A549 (cell line): ENCODE results near the gene NPTXR. TPM values are rescaled to one million over a fixed set of nuclear protein-coding genes. Genes with fewer than 3 reads are reported as not detected.
A peak's percentile ranks its signal among the peaks of the same experiment; 100 is the strongest.

ENCODE experiments used
- ATAC-seq, 2 experiments: fragments of 200-7000 bp in 1 of 2; fragments of >200 bp in 1 of 2; cut with Nextera tagmentation in 1 of 2; cut with Tn5 transposase in 1 of 2; 3 replicates each; pipeline versions ENCODE4 v1.8.0 to v1.9.1; 2018 to 2020; ENCODE audit warnings: mild to moderate bottlenecking in 1 of 2, moderate library complexity in 1 of 2
- CTCF ChIA-PET: fragments of 300-600 bp; sonication (Branson Sonifier 250); formaldehyde crosslinking; extraction: SDS; loops from one replicate; lab custom pipeline; 2021; ENCODE audit warnings: antibody characterized with exemption, inconsistent platforms; lab: Yijun Ruan, JAX
- POLR2A ChIA-PET: fragments of 350-600 bp; formaldehyde crosslinking; extraction: SDS; loops from one replicate; lab custom pipeline; 2021; ENCODE audit warnings: antibody characterized with exemption, inconsistent platforms; lab: Yijun Ruan, JAX
- DNase-seq, 2 experiments: peaks; one replicate each; pipeline versions ENCODE4 v3.0.0 to v3.0.0-alpha.2; 2011 to 2016; ENCODE audit warnings: low read depth in 1 of 2, low spot score in 1 of 2
- FAIRE-seq: peaks from 2 replicates; lab custom pipeline; 2011; peaks lifted over from hg19 to GRCh38; lab: Jason Lieb, UNC
- H3K27ac ChIP-seq, 2 experiments: fragments of >200 bp; sonication (Bioruptor Twin); formaldehyde crosslinking; 3 replicates each; pipeline ENCODE4 v1.5.1; 2016 to 2017
- H3K4me1 ChIP-seq: fragments of >200 bp; sonication (Bioruptor Twin); formaldehyde crosslinking; 3 replicates; pipeline ENCODE4 v1.6.1; 2016
- H3K4me2 ChIP-seq: fragments of >200 bp; sonication (Bioruptor Twin); formaldehyde crosslinking; 3 replicates; pipeline ENCODE4 v1.6.1; 2016
- H3K4me3 ChIP-seq: fragments of >200 bp; sonication (Bioruptor Twin); formaldehyde crosslinking; 3 replicates; pipeline ENCODE4 v1.5.1; 2016
- H3K9me3 ChIP-seq: fragments of >200 bp; sonication (Bioruptor Twin); formaldehyde crosslinking; 3 replicates; pipeline ENCODE4 v1.6.1; 2016
- BCL3 ChIP-seq: fragments of >200 bp; sonication (Bioruptor Twin); formaldehyde crosslinking; IDR thresholded peaks from 3 replicates; pipeline ENCODE4 v1.6.1; 2016
- CBX2 ChIP-seq: fragments of 200-600 bp; sonication (generic); IDR thresholded peaks from 2 replicates; pipeline ENCODE4 v1.6.1; 2016; ENCODE audit warnings: low read depth, mild to moderate bottlenecking, borderline replicate concordance
- CBX8 ChIP-seq: fragments of 200-600 bp; sonication (generic); IDR thresholded peaks from 2 replicates; pipeline ENCODE4 v1.6.1; 2016
- CEBPB ChIP-seq, 2 experiments: fragments of >200 bp in 1 of 2; sonication (Bioruptor Twin) in 1 of 2; formaldehyde crosslinking in 1 of 2; IDR thresholded peaks; 2 replicates each; pipeline ENCODE4 v1.6.1; 2012 to 2016
- CHD2 ChIP-seq: fragments of 150-350 bp; IDR thresholded peaks from 2 replicates; pipeline ENCODE4 v1.6.1; 2014; ENCODE audit warnings: low read length; ENCODE audit not compliant: partially characterized antibody
- CHD4 ChIP-seq: fragments of 200-600 bp; sonication (generic); IDR thresholded peaks from 2 replicates; pipeline ENCODE4 v1.6.1; 2016; ENCODE audit warnings: antibody characterized with exemption, mild to moderate bottlenecking, borderline replicate concordance
- EHF ChIP-seq: fragments of 250-450 bp; sonication (Bioruptor Pico); IDR thresholded peaks from 2 replicates; pipeline ENCODE4 v1.5.0; 2020; ENCODE audit warnings: mild to moderate bottlenecking
- EHMT2 ChIP-seq: fragments of 200-600 bp; sonication (generic); IDR thresholded peaks from 2 replicates; pipeline ENCODE4 v1.6.1; 2016; ENCODE audit warnings: antibody characterized with exemption, low read depth, mild to moderate bottlenecking, moderate library complexity
- ELK1 ChIP-seq: fragments of 150-350 bp; IDR thresholded peaks from 2 replicates; pipeline ENCODE4 v1.6.1; 2014; ENCODE audit warnings: low read depth, mild to moderate bottlenecking, low read length
- FOSL2 ChIP-seq, 2 experiments: fragments of 450-650 bp in 1 of 2; fragments of >200 bp in 1 of 2; sonication (Bioruptor Twin) in 1 of 2; formaldehyde crosslinking; IDR thresholded peaks; 2 replicates each; pipeline versions ENCODE4 v1.5.0 to v1.6.1; 2016 to 2020; ENCODE audit warnings: mild to moderate bottlenecking in 1 of 2, moderate library complexity in 1 of 2
- FOXS1 ChIP-seq: fragments of 250-450 bp; sonication (Bioruptor Pico); IDR thresholded peaks from 2 replicates; pipeline ENCODE4 v1.5.0; 2020; ENCODE audit warnings: mild to moderate bottlenecking, moderate library complexity
- HDAC2 ChIP-seq: fragments of 200-600 bp; sonication (generic); IDR thresholded peaks from 2 replicates; pipeline ENCODE4 v1.6.1; 2016
- HES2 ChIP-seq: fragments of >200 bp; sonication (Bioruptor Twin); formaldehyde crosslinking; IDR thresholded peaks from 2 replicates; pipeline ENCODE4 v1.6.1; 2016
- HEYL ChIP-seq: fragments of 250-450 bp; sonication (Bioruptor Pico); IDR thresholded peaks from 2 replicates; pipeline ENCODE4 v1.8.0; 2021; ENCODE audit warnings: mild to moderate bottlenecking, moderate library complexity
- HOXA7 ChIP-seq: fragments of 250-450 bp; sonication (Bioruptor Pico); IDR thresholded peaks from 2 replicates; pipeline ENCODE4 v1.5.0; 2020; ENCODE audit warnings: mild to moderate bottlenecking, moderate library complexity
- HOXB13 ChIP-seq: fragments of 250-450 bp; sonication (Bioruptor Pico); IDR thresholded peaks from 2 replicates; pipeline ENCODE4 v1.5.0; 2020; ENCODE audit warnings: low read depth, mild to moderate bottlenecking, moderate library complexity
- JUN ChIP-seq, 2 experiments: fragments of >200 bp; sonication (Bioruptor Twin); formaldehyde crosslinking; IDR thresholded peaks; 2 replicates in 1 of 2; 3 replicates in 1 of 2; pipeline ENCODE4 v1.6.1; 2016 to 2017
- KDM1A ChIP-seq: fragments of 200-600 bp; sonication (generic); IDR thresholded peaks from 2 replicates; pipeline ENCODE4 v1.6.1; 2016; ENCODE audit warnings: low read depth, mild to moderate bottlenecking
- NPAS2 ChIP-seq: fragments of 250-450 bp; sonication (Bioruptor Pico); IDR thresholded peaks from 2 replicates; pipeline ENCODE4 v1.8.0; 2022; ENCODE audit warnings: mild to moderate bottlenecking, moderate library complexity, borderline replicate concordance
- POLR2AphosphoS2 ChIP-seq: conservative IDR thresholded peaks from 2 replicates; pipeline ENCODE4 v1.6.1; 2012; ENCODE audit warnings: low read length, improper control_type of control experiment, inconsistent platforms
- RAD21 ChIP-seq, 2 experiments: fragments of >200 bp in 1 of 2; sonication (Bioruptor Twin) in 1 of 2; formaldehyde crosslinking in 1 of 2; IDR thresholded peaks in 1 of 2; conservative IDR thresholded peaks in 1 of 2; 2 replicates in 1 of 2; 3 replicates in 1 of 2; pipeline ENCODE4 v1.6.1; 2012 to 2018; ENCODE audit warnings: inconsistent platforms in 1 of 2
- RCOR1 ChIP-seq: fragments of 150-350 bp; IDR thresholded peaks from 2 replicates; pipeline ENCODE4 v1.6.1; 2014; ENCODE audit warnings: antibody characterized with exemption, low read length, low read depth
- RFX5 ChIP-seq: fragments of 450-650 bp; IDR thresholded peaks from 2 replicates; pipeline ENCODE4 v1.7.1; 2014; ENCODE audit warnings: antibody characterized with exemption, mild to moderate bottlenecking, moderate library complexity
- RNF2 ChIP-seq: fragments of 200-600 bp; sonication (generic); IDR thresholded peaks from 2 replicates; pipeline ENCODE4 v1.6.1; 2016; ENCODE audit warnings: low read depth, mild to moderate bottlenecking, antibody characterized with exemption, moderate library complexity, borderline replicate concordance
- SREBF2 ChIP-seq: fragments of 450-650 bp; IDR thresholded peaks from 2 replicates; pipeline ENCODE4 v1.6.1; 2014; ENCODE audit warnings: mild to moderate bottlenecking, moderate library complexity
- TFCP2L1 ChIP-seq: fragments of 250-450 bp; sonication (Bioruptor Pico); IDR thresholded peaks from 2 replicates; pipeline ENCODE4 v1.5.0; 2021; ENCODE audit warnings: mild to moderate bottlenecking
- USF2 ChIP-seq: fragments of 450-650 bp; IDR thresholded peaks from 2 replicates; pipeline ENCODE4 v1.6.1; 2014; ENCODE audit warnings: antibody characterized with exemption
- ZFP36 ChIP-seq: fragments of 450-650 bp; IDR thresholded peaks from 2 replicates; pipeline ENCODE4 v1.6.1; 2014; ENCODE audit warnings: borderline replicate concordance; ENCODE audit not compliant: partially characterized antibody
- WGBS: methylation state at CpG from one replicate; pipeline ENCODE4 v1.1.6; 2017; ENCODE audit errors: missing lambda C conversion rate; 5-methylcytosine and 5-hydroxymethylcytosine counted together
- polyA plus RNA-seq, 4 experiments: library from polyadenylated mRNA; depleted of rRNA in 3 of 4; stranded (reverse); fragments of >200 nt; fragmentation: RNase III in 1 of 4; extraction: RNeasy Plus Mini Kit Qiagen cat#74134 plus additional on column Dnase treatment in 1 of 4; gene quantifications; 2 replicates in 3 of 4; 3 replicates in 1 of 4; pipeline ENCODE4 v1.2.3, GENCODE V29; 2011 to 2017

NPTXR gene
- polyA plus RNA-seq, 2 of the 4 experiments (the other 2 are of a cell fraction) = 3.3 to 15.3 TPM

- no peak for TF ChIP-seq HEYL (CRISPR knock-in tag)
- no peak for TF ChIP-seq HOXA7 (CRISPR knock-in tag)
- no peak for TF ChIP-seq CEBPB (IDR thresholded peaks at IDR 0.05)
- no peak for TF ChIP-seq RAD21 (conservative IDR thresholded peaks at IDR 0.05 in 1 of 2, IDR thresholded peaks at IDR 0.05 in 1 of 2)
- TF ChIP-seq NPAS2 (CRISPR knock-in tag) = no peak
- TF ChIP-seq CBX2 = no peak
- no peak for TF ChIP-seq HDAC2
- no peak for TF ChIP-seq SREBF2
- TF ChIP-seq KDM1A = no peak
- TF ChIP-seq EHF (CRISPR knock-in tag) = no peak
- TF ChIP-seq TFCP2L1 (CRISPR knock-in tag) = no peak
- no peak for TF ChIP-seq EHMT2
- TF ChIP-seq RNF2 = no peak
- no peak for TF ChIP-seq HOXB13 (CRISPR knock-in tag)
- TF ChIP-seq RCOR1 = no peak
- TF ChIP-seq ELK1 = no peak
- no peak for TF ChIP-seq FOXS1 (CRISPR knock-in tag)
- no peak for TF ChIP-seq CHD4
- TF ChIP-seq POLR2AphosphoS2 = no peak
- FAIRE-seq (no peak), DNase-seq (no peak), ATAC-seq (no peak; a peak in 1 of 6 replicates)
- Histone ChIP-seq H3K9me3 (no peaks in the 10 kb centered on the region), H3K4me3 (no peak overlapping the region), H3K4me2 (peak overlapping the region; percentile 55), H3K27ac (no peak overlapping the region), H3K4me1 (0 out of 3 replicates have a peak, but pooled peaks cover 2% of the 10 kb centered on the region)
- ChIA-PET CTCF (interaction anchor here (1.0 to 1.9 kb wide), 3 partner anchors 8 to 121 kb away, joined by 3 to 7 read pairs (median 4); no protein-coding TSS in a partner anchor), POLR2A (no interaction called here)
- WGBS = 30% methylated on average over 9 of the region's 9 CpGs
Measured at GRCh38 chr22:38881464-38881871, 37.6 kb upstream of the NPTXR start.

GRCh38 chr22:38879961-38880360, 36.1 kb upstream of the NPTXR start:
- ATAC-seq (no peak), FAIRE-seq (no peak), DNase-seq (no peak)
- POLR2A ChIA-PET = no interaction called here
- H3K27ac ChIP-seq = no peak overlapping the region
- 0 out of 3 replicates have a peak, but pooled peaks cover 2% of the 10 kb centered on the region for H3K4me1 ChIP-seq
- no peaks in the 10 kb centered on the region for H3K9me3 ChIP-seq
- TF ChIP-seq USF2 = no peak
- no peak for TF ChIP-seq HES2
- TF ChIP-seq TFCP2L1 (CRISPR knock-in tag) = no peak
- no peak for TF ChIP-seq NPAS2 (CRISPR knock-in tag)
- no peak for TF ChIP-seq CHD2
- no peak for TF ChIP-seq ZFP36
- no peak for TF ChIP-seq EHMT2
- no peak for TF ChIP-seq CBX8
- TF ChIP-seq RAD21 (conservative IDR thresholded peaks at IDR 0.05 in 1 of 2, IDR thresholded peaks at IDR 0.05 in 1 of 2) = no peak
- TF ChIP-seq JUN (IDR thresholded peaks at IDR 0.05) = no peak
- no peak for TF ChIP-seq RFX5
- no peak for TF ChIP-seq FOSL2 (IDR thresholded peaks at IDR 0.05)
- no peak for TF ChIP-seq FOSL2 (CRISPR knock-in tag; IDR thresholded peaks at IDR 0.05)
- TF ChIP-seq BCL3 = no peak
- no peak for TF ChIP-seq HOXA7 (CRISPR knock-in tag)
- CTCF ChIA-PET = interaction anchor here (0.8 to 2.7 kb wide), 2 partner anchors 11 to 111 kb away, joined by 3 to 24 read pairs; no protein-coding TSS in a partner anchor
- WGBS = 68% methylated on average over 5 of the region's 5 CpGs
- no peak overlapping the region for H3K4me3 ChIP-seq
- H3K4me2 ChIP-seq = no peak overlapping the region
